GM18870 (cell line): ENCODE data around the gene OR10A6.

Experiments
- ATAC-seq: cut with Tn5 transposase; IDR thresholded peaks from one replicate; pipeline ENCODE4 v1.9.1; 2021; ENCODE audit warnings: moderate library complexity; ENCODE audit not compliant: unreplicated experiment

Gene OR10A6

DNA sequence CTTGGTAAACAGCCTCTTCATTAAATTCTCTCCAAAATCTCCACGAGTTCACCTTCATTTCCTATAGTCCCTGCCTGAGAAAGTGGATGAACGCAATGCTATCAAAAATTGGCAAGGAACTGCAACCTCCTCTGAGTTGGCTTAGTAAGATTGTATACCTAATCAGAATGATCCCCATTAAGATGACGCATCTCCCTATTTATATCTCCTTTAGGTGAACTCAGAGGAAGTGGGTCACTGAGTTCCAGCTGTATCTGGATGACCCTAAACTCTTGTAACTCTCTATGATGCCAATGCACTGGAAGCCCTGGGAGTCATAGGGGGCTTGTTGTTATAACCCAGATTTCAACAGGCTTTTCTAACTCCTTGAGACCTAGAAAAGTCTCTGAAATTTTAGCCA is 48.2 kb downstream of the OR10A6 start:
- no peak for ATAC-seq
